GM20431 (cell line): Measurements from ENCODE around the gene AKAP7.

Experiments used
- in situ Hi-C: fragments of 300-500 bp; cut with MseI, MboI; formaldehyde crosslinking; loops from one replicate; pipeline ENCODE4 v1.15.0; 2020; ENCODE audit warnings: low sequenced_read_pairs; ENCODE audit not compliant: unreplicated experiment

AKAP7 gene

GRCh38 chr6:131130554-131130940, 4.7 kb upstream of the AKAP7 start:
- in situ Hi-C loops = no loop called here

GRCh38 chr6:131132360-131132759, 2.9 kb upstream of the AKAP7 start:
- in situ Hi-C loops = no loop called here

- in situ Hi-C loops = no loop called here
These were observed 867 bp upstream of the AKAP7 start for GRCh38 chr6:131134220-131134979.

- in situ Hi-C loops = no loop called here
These were observed 355 bp upstream of the AKAP7 start for GRCh38 chr6:131134980-131135243.

- in situ Hi-C loops = no loop called here
These were observed 937 bp downstream of the AKAP7 start for GRCh38 chr6:131136021-131136786.

- in situ Hi-C loops = no loop called here
These were observed 4.3 kb downstream of the AKAP7 start for GRCh38 chr6:131139599-131139998.

GRCh38 chr6:131143319-131143718, 8.1 kb downstream of the AKAP7 start:
- in situ Hi-C loops = no loop called here

- in situ Hi-C loops = no loop called here
These were observed 11.6 kb downstream of the AKAP7 start for GRCh38 chr6:131146865-131147264.

GRCh38 chr6:131156411-131156810, 21.1 kb downstream of the AKAP7 start:
- in situ Hi-C loops = no loop called here

- in situ Hi-C loops = no loop called here
These were observed 24.3 kb downstream of the AKAP7 start for GRCh38 chr6:131159578-131159977.

GRCh38 chr6:131160254-131160758, 25.0 kb downstream of the AKAP7 start:
- in situ Hi-C loops = no loop called here

GRCh38 chr6:131161987-131162386, 26.7 kb downstream of the AKAP7 start:
- in situ Hi-C loops = no loop called here

GRCh38 chr6:131163886-131164285, 28.6 kb downstream of the AKAP7 start:
- in situ Hi-C loops = no loop called here

- in situ Hi-C loops = no loop called here
These were observed 29.2 kb downstream of the AKAP7 start for GRCh38 chr6:131164506-131164905.

GRCh38 chr6:131167773-131168172, 32.5 kb downstream of the AKAP7 start:
- in situ Hi-C loops = no loop called here

GRCh38 chr6:131169613-131170012, 34.3 kb downstream of the AKAP7 start:
- in situ Hi-C loops = no loop called here

GRCh38 chr6:131172222-131172621, 37.0 kb downstream of the AKAP7 start:
- in situ Hi-C loops = no loop called here

GRCh38 chr6:131173680-131174079, 38.4 kb downstream of the AKAP7 start:
- in situ Hi-C loops = no loop called here

- in situ Hi-C loops = loop anchor here (25.0 kb wide), 1 partner anchor 362 kb away; no protein-coding TSS in a partner anchor
These were observed 40.3 kb downstream of the AKAP7 start for GRCh38 chr6:131175564-131175963.

GRCh38 chr6:131177996-131178395, 42.7 kb downstream of the AKAP7 start:
- in situ Hi-C loops = loop anchor here (25.0 kb wide), 1 partner anchor 359 kb away; no protein-coding TSS in a partner anchor

GRCh38 chr6:131182991-131183425, 47.7 kb downstream of the AKAP7 start:
- in situ Hi-C loops = loop anchor here (25.0 kb wide), 1 partner anchor 354 kb away; no protein-coding TSS in a partner anchor
